PC-3 (cell line): ENCODE results near the gene IDS.
"Not testable (repeated sequence)": the region's sequence is repeated elsewhere in the genome, so short reads cannot be mapped to it uniquely, and the experiment has no call there.

Experiments
- CTCF ChIP-seq: fragments of 300-600 bp; sonication (generic); conservative IDR thresholded peaks from 2 replicates; pipeline ENCODE4 v1.5.1; 2017; ENCODE audit warnings: antibody characterized with exemption, low read depth, mild to moderate bottlenecking, low read length
- EZH2phosphoT487 ChIP-seq: fragments of 300-600 bp; sonication (generic); IDR thresholded peaks from 2 replicates; pipeline ENCODE4 v1.6.1; 2018; ENCODE audit warnings: mild to moderate bottlenecking, antibody characterized with exemption, low read length, borderline replicate concordance

- not testable (repeated sequence) for TF ChIP-seq CTCF, EZH2phosphoT487
Measured at GRCh38 chrX:149549701-149550100, 44.6 kb upstream of the IDS start, which contains the start of gene HSFX3.
